Stomach smooth muscle (tissue), 2 donors: ENCODE results near the gene JAK2.

Experiments used
- H3K27ac ChIP-seq: one replicate; pipeline ENCODE4 v1.7.0; 2013; ENCODE audit warnings: mild to moderate bottlenecking, low read length, inconsistent platforms
- H3K27me3 ChIP-seq, 2 donors: one replicate each; pipeline ENCODE4 v1.7.0; 2013; ENCODE audit warnings: low read length in 2 of 2; ENCODE audit not compliant: insufficient read depth in 2 of 2, control insufficient read depth in 1 of 2
- H3K36me3 ChIP-seq, 2 donors: one replicate each; pipeline ENCODE4 v1.7.0; 2013; ENCODE audit warnings: low read length in 2 of 2; ENCODE audit not compliant: control insufficient read depth in 2 of 2, insufficient read depth in 2 of 2
- H3K4me1 ChIP-seq: one replicate; pipeline ENCODE4 v1.7.0; 2013; ENCODE audit warnings: low read length; ENCODE audit not compliant: control insufficient read depth, insufficient read depth
- H3K4me3 ChIP-seq, 2 donors: one replicate each; pipeline ENCODE4 v1.7.0; 2013; ENCODE audit warnings: low read length in 2 of 2
- H3K9ac ChIP-seq, 2 donors: one replicate each; pipeline ENCODE4 v1.7.0; 2013; ENCODE audit warnings: low read length in 2 of 2, mild to moderate bottlenecking in 1 of 2
- H3K9me3 ChIP-seq, 2 donors: one replicate each; pipeline ENCODE4 v1.7.0; 2013; ENCODE audit warnings: low read length in 2 of 2; ENCODE audit not compliant: control insufficient read depth in 2 of 2
- donor health status: healthy.
- donor health status: Pancreatic carcinoma.

JAK2 gene

DNA sequence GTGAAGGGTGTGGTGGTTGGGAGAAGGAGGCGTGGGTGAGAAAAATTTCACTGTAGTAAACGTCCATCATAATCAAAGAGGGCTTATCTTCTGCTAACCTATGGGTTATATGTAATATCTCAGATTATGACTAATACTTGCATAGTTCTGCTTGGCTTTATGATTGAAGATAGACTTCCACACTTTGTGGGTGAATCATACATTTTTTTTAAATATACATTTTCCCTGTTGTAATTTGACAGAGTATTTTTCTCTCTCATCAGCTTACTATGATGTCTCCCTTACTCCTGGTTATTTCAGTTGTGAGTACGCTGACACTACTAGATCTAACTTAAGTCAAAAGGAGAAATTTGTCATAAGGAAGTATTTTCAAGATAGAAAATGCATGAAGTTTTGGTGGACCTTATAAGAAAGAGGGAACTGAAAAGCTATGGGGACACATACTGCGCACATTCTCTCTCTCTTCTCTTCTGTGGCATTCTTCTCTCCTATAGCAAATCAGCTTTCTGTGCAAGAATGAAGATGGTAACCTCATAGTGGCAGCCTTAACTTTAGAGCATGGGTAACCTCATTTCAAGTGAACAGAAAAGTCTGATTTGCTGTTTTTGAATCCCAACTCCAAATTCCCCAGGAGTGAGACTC lies 4.9 kb upstream of the JAK2 start:
- Histone ChIP-seq H3K4me3 (no peak overlapping the region), H3K9ac (no peak overlapping the region), H3K27ac (no peak overlapping the region), H3K4me1 (peaks cover 7% of the 10 kb centered on the region), H3K9me3 (no peaks in the 10 kb centered on the region), H3K36me3 (no peaks in the 10 kb centered on the region), H3K27me3 (no peaks in the 10 kb centered on the region)

GRCh38 chr9:4982721-4983482 lies 2.2 kb upstream of the JAK2 start:
- Histone ChIP-seq H3K9me3 (no peaks in the 10 kb centered on the region), H3K4me3 (no peak overlapping the region), H3K9ac (no peak overlapping the region), H3K27ac (no peak overlapping the region), H3K4me1 (peaks cover 19% of the 10 kb centered on the region), H3K27me3 (no peaks in the 10 kb centered on the region), H3K36me3 (no peaks in the 10 kb centered on the region)

GRCh38 chr9:4983601-4984165 lies 1.4 kb upstream of the JAK2 start:
- Histone ChIP-seq H3K27me3 (no peaks in the 10 kb centered on the region), H3K36me3 (no peaks in the 10 kb centered on the region), H3K9me3 (no peaks in the 10 kb centered on the region), H3K27ac (peak overlapping the region; percentile 90), H3K9ac (peak overlapping the region; percentile 91), H3K4me3 (peak overlapping the region; percentile 64 to 86), H3K4me1 (peaks cover 23% of the 10 kb centered on the region)

GRCh38 chr9:4984171-4984620 lies 876 bp upstream of the JAK2 start:
- Histone ChIP-seq H3K4me1 (peaks cover 23% of the 10 kb centered on the region), H3K36me3 (no peaks in the 10 kb centered on the region), H3K9ac (peak overlapping the region; percentile 91), H3K27ac (peak overlapping the region; percentile 90), H3K9me3 (no peaks in the 10 kb centered on the region), H3K4me3 (peak overlapping the region; percentile 64 to 86), H3K27me3 (no peaks in the 10 kb centered on the region)

DNA sequence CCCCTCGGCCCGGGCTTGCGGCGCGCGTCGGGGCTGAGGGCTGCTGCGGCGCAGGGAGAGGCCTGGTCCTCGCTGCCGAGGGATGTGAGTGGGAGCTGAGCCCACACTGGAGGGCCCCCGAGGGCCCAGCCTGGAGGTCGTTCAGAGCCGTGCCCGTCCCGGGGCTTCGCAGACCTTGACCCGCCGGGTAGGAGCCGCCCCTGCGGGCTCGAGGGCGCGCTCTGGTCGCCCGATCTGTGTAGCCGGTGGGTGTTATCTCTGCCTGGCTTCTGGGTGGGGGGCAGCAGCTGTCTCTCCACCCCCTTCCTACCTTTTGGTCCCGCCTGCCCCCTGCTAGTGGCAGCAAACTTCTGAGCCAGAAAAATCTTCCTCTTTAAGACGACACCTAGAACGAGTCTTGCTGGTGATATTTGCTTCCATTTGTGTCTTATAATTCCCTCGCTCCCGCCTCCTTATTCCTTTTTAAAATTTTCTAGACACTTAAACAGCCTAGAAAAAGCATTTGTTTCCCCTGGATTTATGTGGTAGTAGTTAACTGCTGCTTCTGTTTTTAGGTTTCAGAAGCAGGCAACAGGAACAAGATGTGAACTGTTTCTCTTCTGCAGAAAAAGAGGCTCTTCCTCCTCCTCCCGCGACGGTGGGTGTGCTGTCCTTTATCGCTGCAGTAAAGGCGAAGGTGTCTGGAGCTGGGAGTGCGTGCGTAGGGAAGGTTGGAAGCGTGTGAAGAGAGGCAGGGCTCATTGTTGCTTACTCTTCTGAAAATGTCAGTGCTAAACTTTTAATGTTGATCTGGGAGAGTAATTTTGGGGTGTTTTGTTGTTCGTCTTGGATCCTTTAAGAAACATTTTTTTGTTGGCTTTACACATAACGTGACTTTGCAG lies 554 bp downstream of the JAK2 start:
- Histone ChIP-seq H3K27me3 (no peaks in the 10 kb centered on the region), H3K9me3 (no peaks in the 10 kb centered on the region), H3K4me1 (peaks cover 23% of the 10 kb centered on the region), H3K9ac (peak overlapping the region; percentile 91), H3K27ac (peak overlapping the region; percentile 90), H3K4me3 (peak overlapping the region; percentile 64 to 86), H3K36me3 (no peaks in the 10 kb centered on the region)

GRCh38 chr9:4986296-4986695 lies 1.2 kb downstream of the JAK2 start:
- H3K4me1 ChIP-seq = peaks cover 23% of the 10 kb centered on the region
- no peaks in the 10 kb centered on the region for H3K36me3 ChIP-seq
- peak overlapping the region; percentile 90 for H3K27ac ChIP-seq
- peak overlapping the region; percentile 64 to 86 for H3K4me3 ChIP-seq
- no peaks in the 10 kb centered on the region for H3K9me3 ChIP-seq
- H3K9ac ChIP-seq = peak overlapping the region; percentile 91
- H3K27me3 ChIP-seq = no peaks in the 10 kb centered on the region

- H3K9me3 ChIP-seq = no peaks in the 10 kb centered on the region
- H3K4me3 ChIP-seq = peak overlapping the region; percentile 64 to 86
- H3K27ac ChIP-seq = no peak overlapping the region
- peaks cover 23% of the 10 kb centered on the region for H3K4me1 ChIP-seq
- H3K9ac ChIP-seq = no peak overlapping the region
- no peaks in the 10 kb centered on the region for H3K27me3 ChIP-seq
- H3K36me3 ChIP-seq = peaks cover under 1 to 1% of the 10 kb centered on the region in 2 donors
These were observed 1.7 kb downstream of the JAK2 start for GRCh38 chr9:4986783-4987182.

DNA sequence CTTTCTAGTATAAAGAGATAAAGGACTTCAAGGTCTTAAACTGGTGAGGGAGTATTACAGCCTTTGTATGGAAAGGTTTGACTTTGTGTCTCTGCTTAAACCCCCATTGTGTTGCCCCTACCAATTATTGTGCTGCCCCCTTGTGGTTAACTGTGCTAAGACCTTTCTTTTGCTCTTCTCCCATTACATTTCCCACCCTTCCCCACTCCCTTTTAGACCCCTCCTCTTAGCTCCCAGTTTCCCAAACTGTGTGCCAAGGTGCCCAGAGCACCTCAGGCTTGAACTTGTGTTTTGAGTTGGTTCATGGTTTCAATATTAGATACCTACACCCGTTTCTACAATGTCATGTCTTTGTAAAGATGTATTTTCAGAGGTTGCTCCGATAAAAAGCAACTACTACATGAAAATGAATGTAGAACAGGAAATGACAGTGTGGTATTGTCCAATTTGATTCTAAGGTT lies 2.9 kb downstream of the JAK2 start:
- H3K9ac ChIP-seq = no peak overlapping the region
- peaks cover 1 to 4% of the 10 kb centered on the region in 2 donors for H3K9me3 ChIP-seq
- H3K4me1 ChIP-seq = peaks cover 23% of the 10 kb centered on the region
- peak overlapping the region; percentile 22 to 50 for H3K4me3 ChIP-seq
- no peaks in the 10 kb centered on the region for H3K27me3 ChIP-seq
- peaks cover 10 to 12% of the 10 kb centered on the region in 2 donors for H3K36me3 ChIP-seq
- no peak overlapping the region for H3K27ac ChIP-seq

GRCh38 chr9:4992872-4993271 lies 7.8 kb downstream of the JAK2 start:
- peaks cover 4% of the 10 kb centered on the region for H3K4me1 ChIP-seq
- no peak overlapping the region for H3K4me3 ChIP-seq
- no peak overlapping the region for H3K27ac ChIP-seq
- H3K27me3 ChIP-seq = no peaks in the 10 kb centered on the region
- H3K36me3 ChIP-seq = peaks cover 10 to 16% of the 10 kb centered on the region in 2 donors
- peaks cover 2 to 5% of the 10 kb centered on the region in 2 donors for H3K9me3 ChIP-seq
- H3K9ac ChIP-seq = no peak overlapping the region

GRCh38 chr9:4994166-4994890 lies 9.3 kb downstream of the JAK2 start:
- Histone ChIP-seq H3K4me3 (no peak overlapping the region), H3K4me1 (no peaks in the 10 kb centered on the region), H3K36me3 (peaks cover 10 to 16% of the 10 kb centered on the region in 2 donors), H3K27me3 (no peaks in the 10 kb centered on the region), H3K9ac (no peak overlapping the region), H3K27ac (no peak overlapping the region), H3K9me3 (peaks cover 2 to 5% of the 10 kb centered on the region in 2 donors)
